GM12878 (cell line): ENCODE data around the gene AIFM3. TPM values are rescaled to one million over a fixed set of nuclear protein-coding genes. Genes with fewer than 3 reads are reported as not detected.

Experiments
- ATAC-seq: fragments of 200-7000 bp; cut with Tn5 transposase; 3 replicates; pipeline ENCODE4 v1.9.1; 2020; ENCODE audit warnings: mild to moderate bottlenecking, moderate library complexity
- BruUV-seq: library from RNA; stranded (reverse); fragments of 400-500 nt; replicated peaks from 2 replicates; lab custom pipeline; 2021; lab: Mats Ljungman, UMichigan
- CTCF ChIA-PET: fragments of 300-600 bp; sonication (Branson Sonifier 250); formaldehyde crosslinking; extraction: SDS; loops from one replicate; lab custom pipeline; 2021; ENCODE audit warnings: inconsistent platforms; lab: Yijun Ruan, JAX
- POLR2A ChIA-PET: fragments of 350-600 bp; formaldehyde crosslinking; extraction: SDS; loops from one replicate; lab custom pipeline; 2021; ENCODE audit warnings: inconsistent platforms; lab: Charles Lee
- RAD21 ChIA-PET: fragments of 300-600 bp; sonication (Branson Sonifier 250); formaldehyde crosslinking; loops from one replicate; lab custom pipeline; 2023; ENCODE audit warnings: antibody characterized with exemption; ENCODE audit not compliant: unreplicated experiment; lab: Charles Lee
- SMC1A ChIA-PET: fragments of 300-600 bp; sonication (Branson Sonifier 250); formaldehyde crosslinking; loops from one replicate; lab custom pipeline; 2023; ENCODE audit not compliant: unreplicated experiment, uncharacterized antibody; lab: Charles Lee
- DNase-seq: peaks from one replicate; pipeline ENCODE4 v3.0.0-alpha.2; 2011; ENCODE audit warnings: low read depth, low spot score
- FAIRE-seq: peaks from 3 replicates; lab custom pipeline; 2011; peaks lifted over from hg19 to GRCh38; lab: Jason Lieb, UNC
- H2AFZ ChIP-seq: 2 replicates; pipeline ENCODE4 v1.6.0; 2011; ENCODE audit warnings: low read depth, low read length, control low read depth; ENCODE audit not compliant: control insufficient read depth
- H3K27ac ChIP-seq: 2 replicates; pipeline ENCODE4 v1.5.1; 2011; ENCODE audit warnings: control low read depth; ENCODE audit not compliant: control insufficient read depth, insufficient read depth
- H3K27me3 ChIP-seq, 2 experiments: replicated peaks in 1 of 2; 2 replicates each; pipeline versions ENCODE4 v1.6.0 to v1.6.1; 2011; ENCODE audit warnings: low read length in 1 of 2; ENCODE audit not compliant: control insufficient read depth in 2 of 2, insufficient read depth in 2 of 2
- H3K36me3 ChIP-seq, 2 experiments: 2 replicates each; pipeline ENCODE4 v1.5.1; 2011; ENCODE audit warnings: low read length in 1 of 2; ENCODE audit not compliant: control insufficient read depth in 2 of 2, insufficient read depth in 2 of 2
- H3K4me1 ChIP-seq: 2 replicates; pipeline ENCODE4 v1.6.1; 2011; ENCODE audit warnings: mild to moderate bottlenecking, low read length, moderate library complexity, mixed read lengths; ENCODE audit not compliant: control insufficient read depth, insufficient read depth
- H3K4me2 ChIP-seq: 2 replicates; pipeline ENCODE4 v1.6.0; 2011; ENCODE audit warnings: control low read depth; ENCODE audit not compliant: control insufficient read depth, insufficient read depth
- H3K4me3 ChIP-seq: fragments of 200-600 bp; sonication (generic); 2 replicates; pipeline ENCODE4 v1.5.1; 2016
- H3K79me2 ChIP-seq: 2 replicates; pipeline ENCODE4 v1.6.0; 2011; ENCODE audit warnings: low read length; ENCODE audit not compliant: control insufficient read depth, insufficient read depth
- H3K9ac ChIP-seq: 2 replicates; pipeline ENCODE4 v1.8.0; 2011; ENCODE audit warnings: low read length, control low read depth, mixed read lengths; ENCODE audit not compliant: control insufficient read depth, insufficient read depth
- H3K9me3 ChIP-seq: replicated peaks from 3 replicates; pipeline ENCODE4 v1.5.1; 2011; ENCODE audit warnings: mild to moderate bottlenecking, low read length; ENCODE audit not compliant: control insufficient read depth, insufficient read depth
- H4K20me1 ChIP-seq: 2 replicates; pipeline ENCODE4 v1.6.0; 2011; ENCODE audit not compliant: control insufficient read depth, insufficient read depth
- BACH1 ChIP-seq: fragments of 450-650 bp; IDR thresholded peaks from 2 replicates; pipeline ENCODE4 v1.6.1; 2017; ENCODE audit warnings: mild to moderate bottlenecking, borderline replicate concordance
- BMI1 ChIP-seq: fragments of 450-650 bp; IDR thresholded peaks from 2 replicates; pipeline ENCODE4 v1.6.1; 2016; ENCODE audit warnings: mild to moderate bottlenecking, moderate library complexity, borderline replicate concordance
- BRCA1 ChIP-seq: IDR thresholded peaks from 2 replicates; pipeline ENCODE4 v1.6.1; 2011; ENCODE audit warnings: low read depth, low read length, improper control_type of control experiment
- GABPA ChIP-seq: IDR thresholded peaks from 2 replicates; pipeline ENCODE4 v1.6.1; 2014; ENCODE audit warnings: antibody characterized with exemption, low read depth, mild to moderate bottlenecking, inconsistent platforms
- GATAD2B ChIP-seq: fragments of 450-650 bp; conservative IDR thresholded peaks from 2 replicates; pipeline ENCODE4 v1.6.1; 2017; ENCODE audit warnings: low read depth, mild to moderate bottlenecking, moderate library complexity
- KLF5 ChIP-seq: fragments of 450-650 bp; IDR thresholded peaks from 2 replicates; pipeline ENCODE4 v1.6.1; 2014; ENCODE audit warnings: mild to moderate bottlenecking; ENCODE audit not compliant: partially characterized antibody
- NBN ChIP-seq: fragments of 450-650 bp; IDR thresholded peaks from 2 replicates; pipeline ENCODE4 v1.6.1; 2016
- PAX5 ChIP-seq: IDR thresholded peaks from 2 replicates; pipeline ENCODE4 v1.6.1; 2011; ENCODE audit warnings: low read depth, low read length, borderline replicate concordance
- RELA ChIP-seq: fragments of 450-650 bp; IDR thresholded peaks from 2 replicates; pipeline ENCODE4 v1.8.0; 2014; ENCODE audit warnings: borderline replicate concordance; ENCODE audit not compliant: partially characterized antibody
- ZNF207 ChIP-seq: fragments of 450-650 bp; IDR thresholded peaks from 2 replicates; pipeline ENCODE4 v1.6.1; 2014; ENCODE audit warnings: antibody characterized with exemption, mild to moderate bottlenecking, borderline replicate concordance
- WGBS: methylation state at CpG from one replicate; pipeline ENCODE4 v1.1.6; 2016; ENCODE audit warnings: low lambda C conversion rate; ENCODE audit not compliant: insufficient replicate concordance, insufficient coverage; ENCODE audit errors: missing lambda C conversion rate; 5-methylcytosine and 5-hydroxymethylcytosine counted together
- in situ Hi-C: fragments of 300-500 bp; cut with MboI; formaldehyde crosslinking; loops from 9 replicates; pipeline ENCODE4 v1.14.3; 2018; ENCODE audit warnings: mixed read lengths
- intact Hi-C: fragments of 100-400 bp; cut with micrococcal nuclease; formaldehyde crosslinking; loops from one replicate; pipeline ENCODE4 v1.14.2; 2022; ENCODE audit not compliant: unreplicated experiment
- polyA plus RNA-seq, 11 experiments: library from polyadenylated mRNA; depleted of rRNA in 4 of 11; unstranded in 6 of 11; stranded (reverse) in 5 of 11; fragments of >200 nt; fragmentation: Nextera tagmentation in 4 of 11; fragmentation: Illumina TruSeq in 1 of 11; extraction: Ambion mirVana in 4 of 11; extraction: Trizol in 1 of 11; gene quantifications; 1 replicate in 1 of 11; 2 replicates in 10 of 11; pipeline versions ENCODE4 v1.2.1 to v1.2.3, GENCODE V29; 2011 to 2016; ENCODE audit warnings: inconsistent platforms in 2 of 11, missing spikeins in 2 of 11, low read depth in 1 of 11
- total RNA-seq, 4 experiments: library from RNA; depleted of rRNA in 3 of 4; stranded (reverse); fragments of >200 nt in 3 of 4; fragmentation: Illumina TruSeq in 1 of 4; extraction: Trizol in 1 of 4; gene quantifications; 2 replicates each; pipeline versions ENCODE4 v1.2.1 to v1.2.3, GENCODE V29; 2013 to 2021
- TF ChIP-seq, protein P1 (sequence below): fragments of 150-350 bp; IDR thresholded peaks from 2 replicates; pipeline ENCODE4 v1.6.1; 2016; ENCODE audit warnings: low read depth, low read length
- TF ChIP-seq, protein P2 (sequence below): fragments of 450-650 bp; IDR thresholded peaks from 2 replicates; pipeline ENCODE4 v1.6.1; 2014; ENCODE audit warnings: mild to moderate bottlenecking
- TF ChIP-seq, protein P3 (sequence below): fragments of 150-350 bp; IDR thresholded peaks from 2 replicates; pipeline ENCODE4 v1.6.1; 2014; ENCODE audit warnings: mild to moderate bottlenecking, low read depth, low read length
- TF ChIP-seq, protein P4 (sequence below): fragments of 450-650 bp; formaldehyde crosslinking; IDR thresholded peaks from 2 replicates; pipeline ENCODE4 v1.4.0; 2020; ENCODE audit warnings: mild to moderate bottlenecking, moderate library complexity

AIFM3 gene
- total and polyA plus RNA-seq, 10 of the 15 experiments (the other 5 are each of a cell fraction or from before 2014, with no cell fraction given), result 0.06 to 0.34 (median 0.21) TPM; not detected in 6

DNA sequence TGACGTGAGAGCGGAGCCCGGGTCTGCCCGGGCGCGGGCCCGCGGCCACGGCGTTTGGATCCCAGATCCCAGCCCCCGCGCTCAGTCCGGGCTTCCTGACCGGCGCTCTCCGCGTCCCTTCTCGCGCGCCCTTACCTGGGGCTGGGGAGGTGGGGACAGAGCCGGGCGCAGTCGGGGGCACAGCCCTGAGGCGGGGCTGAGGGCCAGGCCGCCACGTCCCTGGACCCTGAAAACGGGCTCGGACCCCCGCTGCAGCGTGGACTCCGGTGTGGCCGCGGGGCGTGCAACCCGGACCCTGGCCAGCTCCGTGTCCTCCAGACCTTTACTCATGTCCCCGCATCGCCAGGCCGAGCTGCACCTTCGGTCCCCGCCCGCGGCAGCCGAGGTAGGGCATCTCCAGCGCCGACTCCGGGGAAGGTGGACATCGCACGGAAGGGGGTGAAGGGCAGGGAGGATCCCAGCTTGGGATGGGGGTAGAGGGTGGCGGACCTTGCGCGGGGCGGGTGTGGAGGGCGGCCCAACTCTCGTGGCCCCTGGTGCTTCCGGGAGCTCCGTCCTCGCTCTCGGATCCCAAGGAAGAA lies 9.9 kb upstream of the AIFM3 start:
- H3K79me2 ChIP-seq, result no peaks in the 10 kb centered on the region; the same call in 1 of the 2 replicates
- SMC1A ChIA-PET, result interaction anchor here (0.6 to 1.5 kb wide), 3 partner anchors 31 to 71 kb away, joined by 3 to 9 read pairs (median 3); no protein-coding TSS in a partner anchor
- POLR2A ChIA-PET, result interaction anchor here (0.6 kb wide), 1 partner anchor 793 kb away, joined by 3 read pairs; no protein-coding TSS in a partner anchor
- peaks cover 5% of the 10 kb centered on the region; the same call in 1 of the 2 replicates for H3K4me1 ChIP-seq
- H4K20me1 ChIP-seq, result no peaks in the 10 kb centered on the region; the same call in none of the 2 replicates
- peak overlapping the region; percentile 75 for H3K4me3 ChIP-seq
- WGBS, result 4% methylated on average over 38 of the region's 59 CpGs
- DNase-seq (no peak), FAIRE-seq (no peak), ATAC-seq (peak; percentile 47)
- H3K27ac ChIP-seq, result no peak overlapping the region
- RAD21 ChIA-PET, result interaction anchor here (0.8 to 1.6 kb wide), 3 partner anchors 34 to 71 kb away, joined by 3 to 4 read pairs (median 3); partner anchors contain the start of gene CRKL
- H3K36me3 ChIP-seq, result peaks cover 0 to 17% of the 10 kb centered on the region in 2 experiments; a peak in 2 of 4 replicates
- no TSS peak for BruUV-seq
- in situ Hi-C loops (no loop called here), intact Hi-C loops (no loop called here)
- no peaks in the 10 kb centered on the region for H3K9me3 ChIP-seq
- H3K4me2 ChIP-seq, result peak overlapping the region; percentile 90
- CTCF ChIA-PET, result interaction anchor here (1.5 kb wide), 1 partner anchor 36 kb away, joined by 4 read pairs; no protein-coding TSS in a partner anchor
- peak overlapping the region; percentile 68 for H3K9ac ChIP-seq
- no peaks in the 10 kb centered on the region; a peak in 1 of 4 replicates for H3K27me3 ChIP-seq
- peak overlapping the region; percentile 64 for H2AFZ ChIP-seq
- TF ChIP-seq, protein P1, sequence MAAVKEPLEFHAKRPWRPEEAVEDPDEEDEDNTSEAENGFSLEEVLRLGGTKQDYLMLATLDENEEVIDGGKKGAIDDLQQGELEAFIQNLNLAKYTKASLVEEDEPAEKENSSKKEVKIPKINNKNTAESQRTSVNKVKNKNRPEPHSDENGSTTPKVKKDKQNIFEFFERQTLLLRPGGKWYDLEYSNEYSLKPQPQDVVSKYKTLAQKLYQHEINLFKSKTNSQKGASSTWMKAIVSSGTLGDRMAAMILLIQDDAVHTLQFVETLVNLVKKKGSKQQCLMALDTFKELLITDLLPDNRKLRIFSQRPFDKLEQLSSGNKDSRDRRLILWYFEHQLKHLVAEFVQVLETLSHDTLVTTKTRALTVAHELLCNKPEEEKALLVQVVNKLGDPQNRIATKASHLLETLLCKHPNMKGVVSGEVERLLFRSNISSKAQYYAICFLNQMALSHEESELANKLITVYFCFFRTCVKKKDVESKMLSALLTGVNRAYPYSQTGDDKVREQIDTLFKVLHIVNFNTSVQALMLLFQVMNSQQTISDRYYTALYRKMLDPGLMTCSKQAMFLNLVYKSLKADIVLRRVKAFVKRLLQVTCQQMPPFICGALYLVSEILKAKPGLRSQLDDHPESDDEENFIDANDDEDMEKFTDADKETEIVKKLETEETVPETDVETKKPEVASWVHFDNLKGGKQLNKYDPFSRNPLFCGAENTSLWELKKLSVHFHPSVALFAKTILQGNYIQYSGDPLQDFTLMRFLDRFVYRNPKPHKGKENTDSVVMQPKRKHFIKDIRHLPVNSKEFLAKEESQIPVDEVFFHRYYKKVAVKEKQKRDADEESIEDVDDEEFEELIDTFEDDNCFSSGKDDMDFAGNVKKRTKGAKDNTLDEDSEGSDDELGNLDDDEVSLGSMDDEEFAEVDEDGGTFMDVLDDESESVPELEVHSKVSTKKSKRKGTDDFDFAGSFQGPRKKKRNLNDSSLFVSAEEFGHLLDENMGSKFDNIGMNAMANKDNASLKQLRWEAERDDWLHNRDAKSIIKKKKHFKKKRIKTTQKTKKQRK, result no peak
- TF ChIP-seq BRCA1, result no peak
- TF ChIP-seq ZNF207, result no peak
- TF ChIP-seq, protein P2, sequence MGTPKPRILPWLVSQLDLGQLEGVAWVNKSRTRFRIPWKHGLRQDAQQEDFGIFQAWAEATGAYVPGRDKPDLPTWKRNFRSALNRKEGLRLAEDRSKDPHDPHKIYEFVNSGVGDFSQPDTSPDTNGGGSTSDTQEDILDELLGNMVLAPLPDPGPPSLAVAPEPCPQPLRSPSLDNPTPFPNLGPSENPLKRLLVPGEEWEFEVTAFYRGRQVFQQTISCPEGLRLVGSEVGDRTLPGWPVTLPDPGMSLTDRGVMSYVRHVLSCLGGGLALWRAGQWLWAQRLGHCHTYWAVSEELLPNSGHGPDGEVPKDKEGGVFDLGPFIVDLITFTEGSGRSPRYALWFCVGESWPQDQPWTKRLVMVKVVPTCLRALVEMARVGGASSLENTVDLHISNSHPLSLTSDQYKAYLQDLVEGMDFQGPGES, result no peak
- no peak for TF ChIP-seq PAX5
- TF ChIP-seq KLF5, result no peak
- no peak for TF ChIP-seq BACH1
- no peak for TF ChIP-seq RELA
- TF ChIP-seq, protein P3, sequence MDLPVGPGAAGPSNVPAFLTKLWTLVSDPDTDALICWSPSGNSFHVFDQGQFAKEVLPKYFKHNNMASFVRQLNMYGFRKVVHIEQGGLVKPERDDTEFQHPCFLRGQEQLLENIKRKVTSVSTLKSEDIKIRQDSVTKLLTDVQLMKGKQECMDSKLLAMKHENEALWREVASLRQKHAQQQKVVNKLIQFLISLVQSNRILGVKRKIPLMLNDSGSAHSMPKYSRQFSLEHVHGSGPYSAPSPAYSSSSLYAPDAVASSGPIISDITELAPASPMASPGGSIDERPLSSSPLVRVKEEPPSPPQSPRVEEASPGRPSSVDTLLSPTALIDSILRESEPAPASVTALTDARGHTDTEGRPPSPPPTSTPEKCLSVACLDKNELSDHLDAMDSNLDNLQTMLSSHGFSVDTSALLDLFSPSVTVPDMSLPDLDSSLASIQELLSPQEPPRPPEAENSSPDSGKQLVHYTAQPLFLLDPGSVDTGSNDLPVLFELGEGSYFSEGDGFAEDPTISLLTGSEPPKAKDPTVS, result no peak
- no peak for TF ChIP-seq BMI1
- TF ChIP-seq NBN, result no peak
- TF ChIP-seq GATAD2B, result no peak
- TF ChIP-seq GABPA, result no peak
- TF ChIP-seq, protein P4, sequence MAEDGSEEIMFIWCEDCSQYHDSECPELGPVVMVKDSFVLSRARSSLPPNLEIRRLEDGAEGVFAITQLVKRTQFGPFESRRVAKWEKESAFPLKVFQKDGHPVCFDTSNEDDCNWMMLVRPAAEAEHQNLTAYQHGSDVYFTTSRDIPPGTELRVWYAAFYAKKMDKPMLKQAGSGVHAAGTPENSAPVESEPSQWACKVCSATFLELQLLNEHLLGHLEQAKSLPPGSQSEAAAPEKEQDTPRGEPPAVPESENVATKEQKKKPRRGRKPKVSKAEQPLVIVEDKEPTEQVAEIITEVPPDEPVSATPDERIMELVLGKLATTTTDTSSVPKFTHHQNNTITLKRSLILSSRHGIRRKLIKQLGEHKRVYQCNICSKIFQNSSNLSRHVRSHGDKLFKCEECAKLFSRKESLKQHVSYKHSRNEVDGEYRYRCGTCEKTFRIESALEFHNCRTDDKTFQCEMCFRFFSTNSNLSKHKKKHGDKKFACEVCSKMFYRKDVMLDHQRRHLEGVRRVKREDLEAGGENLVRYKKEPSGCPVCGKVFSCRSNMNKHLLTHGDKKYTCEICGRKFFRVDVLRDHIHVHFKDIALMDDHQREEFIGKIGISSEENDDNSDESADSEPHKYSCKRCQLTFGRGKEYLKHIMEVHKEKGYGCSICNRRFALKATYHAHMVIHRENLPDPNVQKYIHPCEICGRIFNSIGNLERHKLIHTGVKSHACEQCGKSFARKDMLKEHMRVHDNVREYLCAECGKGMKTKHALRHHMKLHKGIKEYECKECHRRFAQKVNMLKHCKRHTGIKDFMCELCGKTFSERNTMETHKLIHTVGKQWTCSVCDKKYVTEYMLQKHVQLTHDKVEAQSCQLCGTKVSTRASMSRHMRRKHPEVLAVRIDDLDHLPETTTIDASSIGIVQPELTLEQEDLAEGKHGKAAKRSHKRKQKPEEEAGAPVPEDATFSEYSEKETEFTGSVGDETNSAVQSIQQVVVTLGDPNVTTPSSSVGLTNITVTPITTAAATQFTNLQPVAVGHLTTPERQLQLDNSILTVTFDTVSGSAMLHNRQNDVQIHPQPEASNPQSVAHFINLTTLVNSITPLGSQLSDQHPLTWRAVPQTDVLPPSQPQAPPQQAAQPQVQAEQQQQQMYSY (CRISPR knock-in tag), result no peak
